ENCODE data around the gene FBLN2. TPM values are rescaled to one million over a fixed set of nuclear protein-coding genes. Genes with fewer than 3 reads are reported as not detected.
"Not testable (repeated sequence)": the region's sequence is repeated elsewhere in the genome, so short reads cannot be mapped to it uniquely, and the experiment has no call there.

Gene FBLN2
- total RNA-seq, 1 experiment from 2014 or later = 0.11 TPM

GRCh38 chr3:13559764-13560525 lies 11.0 kb downstream of the FBLN2 start:
- Histone ChIP-seq H4K20me1 (ENCODE audit: low read length) (no peaks in the 10 kb centered on the region), H3K4me3 (ENCODE audit: low read length) (no peak overlapping the region), H3K9me3 (ENCODE audit: low read length) (no peaks in the 10 kb centered on the region), H3F3A (ENCODE audit: low read length, unreplicated experiment) (no peaks in the 10 kb centered on the region), H3K79me2 (ENCODE audit: low read length) (no peaks in the 10 kb centered on the region), H3K27me3 (ENCODE audit: low read length) (no peaks in the 10 kb centered on the region), H3K4me1 (ENCODE audit: insufficient read depth, low read length) (no peaks in the 10 kb centered on the region), H3K36me3 (ENCODE audit: low read depth, low read length) (no peaks in the 10 kb centered on the region), H3K9ac (ENCODE audit: low read length) (no peak overlapping the region), H3K27ac (ENCODE audit: low read length) (no peak overlapping the region), H3K4me2 (ENCODE audit: low read length) (no peak overlapping the region), H3K9me2 (replicated peaks; ENCODE audit: low read length) (no peaks in the 10 kb centered on the region), H2AFZ (ENCODE audit: low read length) (no peak overlapping the region)
- DNase-seq = no peak
- BruUV-seq (replicated peaks) = no TSS peak
- ATAC-seq = no peak
- ChIA-PET CTCF (no interaction called here), POLR2A (ENCODE audit: unreplicated experiment) (no interaction called here)
- intact Hi-C loops (cut with micrococcal nuclease) = no loop called here
- TF ChIP-seq EZH2phosphoT487 (IDR thresholded peaks at IDR 0.05; ENCODE audit: borderline replicate concordance, low read length) (no peak), EZH2 (IDR thresholded peaks at IDR 0.05; ENCODE audit: low read length, unreplicated experiment) (no peak), CTCF (conservative IDR thresholded peaks at IDR 0.05; ENCODE audit: low read depth, low read length) (no peak)

- Histone ChIP-seq H3K4me2 (ENCODE audit: low read length) (no peak overlapping the region), H3K4me1 (ENCODE audit: insufficient read depth, low read length) (no peaks in the 10 kb centered on the region), H3F3A (ENCODE audit: low read length, unreplicated experiment) (no peaks in the 10 kb centered on the region), H3K4me3 (ENCODE audit: low read length) (no peak overlapping the region), H4K20me1 (ENCODE audit: low read length) (no peaks in the 10 kb centered on the region), H3K27me3 (ENCODE audit: low read length) (no peaks in the 10 kb centered on the region), H3K27ac (ENCODE audit: low read length) (no peak overlapping the region), H3K36me3 (ENCODE audit: low read depth, low read length) (no peaks in the 10 kb centered on the region), H3K9ac (ENCODE audit: low read length) (no peak overlapping the region), H3K9me2 (replicated peaks; ENCODE audit: low read length) (no peaks in the 10 kb centered on the region), H3K79me2 (ENCODE audit: low read length) (no peaks in the 10 kb centered on the region), H3K9me3 (ENCODE audit: low read length) (no peaks in the 10 kb centered on the region), H2AFZ (ENCODE audit: low read length) (no peak overlapping the region)
- no TSS peak for BruUV-seq (replicated peaks)
- TF ChIP-seq EZH2phosphoT487 (IDR thresholded peaks at IDR 0.05; ENCODE audit: borderline replicate concordance, low read length) = no peak
- TF ChIP-seq EZH2 (IDR thresholded peaks at IDR 0.05; ENCODE audit: low read length, unreplicated experiment) = no peak
- no peak for TF ChIP-seq CTCF (conservative IDR thresholded peaks at IDR 0.05; ENCODE audit: low read depth, low read length)
- ChIA-PET POLR2A (ENCODE audit: unreplicated experiment) (no interaction called here), CTCF (no interaction called here)
- intact Hi-C loops (cut with micrococcal nuclease) = no loop called here
- DNase-seq (no peak), ATAC-seq (no peak)
Measured at GRCh38 chr3:13561376-13561775, 12.5 kb downstream of the FBLN2 start.

GRCh38 chr3:13561967-13562366 lies 13.0 kb downstream of the FBLN2 start:
- ChIA-PET POLR2A (ENCODE audit: unreplicated experiment) (no interaction called here), CTCF (no interaction called here)
- ATAC-seq (no peak), DNase-seq (no peak)
- Histone ChIP-seq H3K9me3 (ENCODE audit: low read length) (no peaks in the 10 kb centered on the region), H3K9ac (ENCODE audit: low read length) (no peak overlapping the region), H3K4me2 (ENCODE audit: low read length) (no peak overlapping the region), H3K36me3 (ENCODE audit: low read depth, low read length) (no peaks in the 10 kb centered on the region), H3K27ac (ENCODE audit: low read length) (no peak overlapping the region), H3K9me2 (replicated peaks; ENCODE audit: low read length) (no peaks in the 10 kb centered on the region), H2AFZ (ENCODE audit: low read length) (no peak overlapping the region), H3K79me2 (ENCODE audit: low read length) (no peaks in the 10 kb centered on the region), H3K4me1 (ENCODE audit: insufficient read depth, low read length) (no peaks in the 10 kb centered on the region), H3K27me3 (ENCODE audit: low read length) (no peaks in the 10 kb centered on the region), H4K20me1 (ENCODE audit: low read length) (no peaks in the 10 kb centered on the region), H3K4me3 (ENCODE audit: low read length) (no peak overlapping the region), H3F3A (ENCODE audit: low read length, unreplicated experiment) (no peaks in the 10 kb centered on the region)
- BruUV-seq (replicated peaks) = no TSS peak
- intact Hi-C loops (cut with micrococcal nuclease) = no loop called here
- no peak for TF ChIP-seq CTCF (conservative IDR thresholded peaks at IDR 0.05; ENCODE audit: low read depth, low read length)
- no peak for TF ChIP-seq EZH2phosphoT487 (IDR thresholded peaks at IDR 0.05; ENCODE audit: borderline replicate concordance, low read length)
- no peak for TF ChIP-seq EZH2 (IDR thresholded peaks at IDR 0.05; ENCODE audit: low read length, unreplicated experiment)

- H3K36me3 ChIP-seq (ENCODE audit: low read depth, low read length); H3K9me2 ChIP-seq (replicated peaks; ENCODE audit: low read length); H3K9ac ChIP-seq (ENCODE audit: low read length); BruUV-seq (replicated peaks); POLR2A ChIA-PET (ENCODE audit: unreplicated experiment); H3K27me3 ChIP-seq (ENCODE audit: low read length); ATAC-seq; DNase-seq; H3K4me1 ChIP-seq (ENCODE audit: insufficient read depth, low read length); H3K9me3 ChIP-seq (ENCODE audit: low read length); H3K4me3 ChIP-seq (ENCODE audit: low read length); H4K20me1 ChIP-seq (ENCODE audit: low read length); intact Hi-C loops (cut with micrococcal nuclease); CTCF ChIA-PET; H3K4me2 ChIP-seq (ENCODE audit: low read length); H3K27ac ChIP-seq (ENCODE audit: low read length); H3K79me2 ChIP-seq (ENCODE audit: low read length); H2AFZ ChIP-seq (ENCODE audit: low read length); H3F3A ChIP-seq (ENCODE audit: low read length, unreplicated experiment): not testable (repeated sequence)
Measured at GRCh38 chr3:13562421-13562820, 13.5 kb downstream of the FBLN2 start.

All from PC-3 (cell line).